Measurements from ENCODE around the gene SHFL. TPM values are rescaled to one million over a fixed set of nuclear protein-coding genes. Genes with fewer than 3 reads are reported as not detected.

Gene SHFL
- polyA plus RNA-seq, 1 of the 3 experiments (the other 2 are of a cell fraction), result 36.6 TPM

DNA sequence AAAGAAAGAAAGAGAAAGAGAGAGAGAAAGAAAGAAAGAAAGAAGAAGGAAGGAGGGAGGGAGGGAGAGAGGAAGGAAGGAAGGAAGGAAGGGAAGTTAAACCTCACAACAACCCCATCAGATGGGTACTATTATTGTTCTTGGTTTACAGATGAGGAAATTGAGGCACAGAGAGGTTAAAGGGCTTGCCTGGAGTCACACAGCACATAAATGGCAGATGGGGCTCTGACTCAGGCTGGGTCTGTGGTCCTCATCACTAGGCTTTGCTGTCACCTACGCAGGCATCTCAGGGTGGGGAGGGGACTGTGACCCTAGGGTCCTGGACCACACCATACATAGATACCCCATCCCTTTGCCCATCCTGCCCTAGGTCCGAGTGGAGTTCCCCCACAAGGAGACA lies 36.5 kb upstream of the SHFL start:
- no peaks in the 10 kb centered on the region for H3K36me3 ChIP-seq (replicated peaks in 1 of 2; ENCODE audit: control insufficient read depth in 1 of 2, insufficient read depth in 2 of 2, low read length in 1 of 2)
- no peak for DNase-seq
- ChIA-PET POLR2A (no interaction called here), CTCF (no interaction called here)
- 0% methylated on average over 2 of the region's 2 CpGs for WGBS (ENCODE audit: low lambda C conversion rate)
- H3F3A ChIP-seq (replicated peaks; ENCODE audit: insufficient read depth), result no peaks in the 10 kb centered on the region
- no peaks in the 10 kb centered on the region for H3K4me1 ChIP-seq (ENCODE audit: control insufficient read depth in 1 of 2, insufficient read depth in 2 of 2, low read depth in 1 of 2, low read length in 1 of 2)
- no peaks in the 10 kb centered on the region for H4K20me1 ChIP-seq (ENCODE audit: insufficient read depth)
- no peaks in the 10 kb centered on the region for H3K79me2 ChIP-seq (ENCODE audit: insufficient read depth)
- no peak overlapping the region for H3K4me2 ChIP-seq
- H3K27me3 ChIP-seq (ENCODE audit: insufficient read depth), result peaks cover 9% of the 10 kb centered on the region; the same call in 1 of the 2 replicates
- no peak overlapping the region for H3K4me3 ChIP-seq (ENCODE audit: low read depth in 2 of 2, low read length in 1 of 2)
- H2AFZ ChIP-seq (ENCODE audit: low read depth), result no peak overlapping the region
- H3K9me3 ChIP-seq, result no peaks in the 10 kb centered on the region
- H3K9me2 ChIP-seq, result no peaks in the 10 kb centered on the region
- H3K27ac ChIP-seq (ENCODE audit: low read depth in 2 of 2, low read length in 1 of 2), result no peak overlapping the region
- TF ChIP-seq CHD2 (IDR thresholded peaks at IDR 0.05; ENCODE audit: low read length, partially characterized antibody) (no peak), NRF1 (IDR thresholded peaks at IDR 0.05; ENCODE audit: low read depth, low read length) (no peak), RAD21 (IDR thresholded peaks at IDR 0.05; ENCODE audit: low read length) (no peak), TCF12 (IDR thresholded peaks at IDR 0.05) (no peak), FOSL2 (IDR thresholded peaks at IDR 0.05; ENCODE audit: borderline replicate concordance, low read depth) (no peak), ELF1 (IDR thresholded peaks at IDR 0.05) (no peak), JUND (IDR thresholded peaks at IDR 0.05) (no peak), IRF3 (IDR thresholded peaks at IDR 0.05; ENCODE audit: low read depth, low read length) (no peak)
- TF ChIP-seq, protein P1, sequence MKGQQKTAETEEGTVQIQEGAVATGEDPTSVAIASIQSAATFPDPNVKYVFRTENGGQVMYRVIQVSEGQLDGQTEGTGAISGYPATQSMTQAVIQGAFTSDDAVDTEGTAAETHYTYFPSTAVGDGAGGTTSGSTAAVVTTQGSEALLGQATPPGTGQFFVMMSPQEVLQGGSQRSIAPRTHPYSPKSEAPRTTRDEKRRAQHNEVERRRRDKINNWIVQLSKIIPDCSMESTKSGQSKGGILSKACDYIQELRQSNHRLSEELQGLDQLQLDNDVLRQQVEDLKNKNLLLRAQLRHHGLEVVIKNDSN (IDR thresholded peaks at IDR 0.05; ENCODE audit: borderline replicate concordance, low read depth), result no peak
- no peak overlapping the region for H3K9ac ChIP-seq

GRCh38 chr19:10052602-10053360 lies 33.3 kb upstream of the SHFL start:
- Histone ChIP-seq H4K20me1 (ENCODE audit: insufficient read depth) (no peaks in the 10 kb centered on the region), H3K9ac (no peak overlapping the region), H3K36me3 (replicated peaks in 1 of 2; ENCODE audit: control insufficient read depth in 1 of 2, insufficient read depth in 2 of 2, low read length in 1 of 2) (no peaks in the 10 kb centered on the region), H3K27me3 (ENCODE audit: insufficient read depth) (peaks cover 12% of the 10 kb centered on the region), H3K4me2 (no peak overlapping the region), H3K4me3 (ENCODE audit: low read depth in 2 of 2, low read length in 1 of 2) (no peak overlapping the region), H3K9me3 (no peaks in the 10 kb centered on the region), H3K27ac (ENCODE audit: low read depth in 2 of 2, low read length in 1 of 2) (no peak overlapping the region), H3F3A (replicated peaks; ENCODE audit: insufficient read depth) (no peaks in the 10 kb centered on the region), H3K4me1 (ENCODE audit: control insufficient read depth in 1 of 2, insufficient read depth in 2 of 2, low read depth in 1 of 2, low read length in 1 of 2) (no peaks in the 10 kb centered on the region), H2AFZ (ENCODE audit: low read depth) (no peak overlapping the region), H3K9me2 (no peaks in the 10 kb centered on the region), H3K79me2 (ENCODE audit: insufficient read depth) (no peaks in the 10 kb centered on the region)
- TF ChIP-seq, protein P2, sequence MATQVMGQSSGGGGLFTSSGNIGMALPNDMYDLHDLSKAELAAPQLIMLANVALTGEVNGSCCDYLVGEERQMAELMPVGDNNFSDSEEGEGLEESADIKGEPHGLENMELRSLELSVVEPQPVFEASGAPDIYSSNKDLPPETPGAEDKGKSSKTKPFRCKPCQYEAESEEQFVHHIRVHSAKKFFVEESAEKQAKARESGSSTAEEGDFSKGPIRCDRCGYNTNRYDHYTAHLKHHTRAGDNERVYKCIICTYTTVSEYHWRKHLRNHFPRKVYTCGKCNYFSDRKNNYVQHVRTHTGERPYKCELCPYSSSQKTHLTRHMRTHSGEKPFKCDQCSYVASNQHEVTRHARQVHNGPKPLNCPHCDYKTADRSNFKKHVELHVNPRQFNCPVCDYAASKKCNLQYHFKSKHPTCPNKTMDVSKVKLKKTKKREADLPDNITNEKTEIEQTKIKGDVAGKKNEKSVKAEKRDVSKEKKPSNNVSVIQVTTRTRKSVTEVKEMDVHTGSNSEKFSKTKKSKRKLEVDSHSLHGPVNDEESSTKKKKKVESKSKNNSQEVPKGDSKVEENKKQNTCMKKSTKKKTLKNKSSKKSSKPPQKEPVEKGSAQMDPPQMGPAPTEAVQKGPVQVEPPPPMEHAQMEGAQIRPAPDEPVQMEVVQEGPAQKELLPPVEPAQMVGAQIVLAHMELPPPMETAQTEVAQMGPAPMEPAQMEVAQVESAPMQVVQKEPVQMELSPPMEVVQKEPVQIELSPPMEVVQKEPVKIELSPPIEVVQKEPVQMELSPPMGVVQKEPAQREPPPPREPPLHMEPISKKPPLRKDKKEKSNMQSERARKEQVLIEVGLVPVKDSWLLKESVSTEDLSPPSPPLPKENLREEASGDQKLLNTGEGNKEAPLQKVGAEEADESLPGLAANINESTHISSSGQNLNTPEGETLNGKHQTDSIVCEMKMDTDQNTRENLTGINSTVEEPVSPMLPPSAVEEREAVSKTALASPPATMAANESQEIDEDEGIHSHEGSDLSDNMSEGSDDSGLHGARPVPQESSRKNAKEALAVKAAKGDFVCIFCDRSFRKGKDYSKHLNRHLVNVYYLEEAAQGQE (IDR thresholded peaks at IDR 0.05; ENCODE audit: low read depth, low read length), result no peak
- TF ChIP-seq RXRA (IDR thresholded peaks at IDR 0.05; ENCODE audit: borderline replicate concordance, low read depth) (no peak), POLR2AphosphoS5 (IDR thresholded peaks at IDR 0.05; ENCODE audit: low read depth, low read length) (no peak), USF2 (IDR thresholded peaks at IDR 0.05; ENCODE audit: borderline replicate concordance, low read depth, low read length) (no peak), GATA2 (CRISPR knock-in tag; IDR thresholded peaks at IDR 0.05) (no peak), ELF1 (IDR thresholded peaks at IDR 0.05) (no peak)
- TF ChIP-seq, protein P3, sequence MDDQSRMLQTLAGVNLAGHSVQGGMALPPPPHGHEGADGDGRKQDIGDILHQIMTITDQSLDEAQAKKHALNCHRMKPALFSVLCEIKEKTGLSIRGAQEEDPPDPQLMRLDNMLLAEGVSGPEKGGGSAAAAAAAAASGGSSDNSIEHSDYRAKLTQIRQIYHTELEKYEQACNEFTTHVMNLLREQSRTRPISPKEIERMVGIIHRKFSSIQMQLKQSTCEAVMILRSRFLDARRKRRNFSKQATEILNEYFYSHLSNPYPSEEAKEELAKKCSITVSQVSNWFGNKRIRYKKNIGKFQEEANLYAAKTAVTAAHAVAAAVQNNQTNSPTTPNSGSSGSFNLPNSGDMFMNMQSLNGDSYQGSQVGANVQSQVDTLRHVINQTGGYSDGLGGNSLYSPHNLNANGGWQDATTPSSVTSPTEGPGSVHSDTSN (IDR thresholded peaks at IDR 0.05), result no peak
- WGBS (ENCODE audit: low lambda C conversion rate), result 43% methylated on average over 18 of the region's 21 CpGs
- ChIA-PET POLR2A (no interaction called here), CTCF (no interaction called here)
- no peak for DNase-seq
